ENCODE results near the gene CEMIP2. TPM values are rescaled to one million over a fixed set of nuclear protein-coding genes. Genes with fewer than 3 reads are reported as not detected.
A peak's percentile ranks its signal among the peaks of the same experiment; 100 is the strongest.
"Not testable (repeated sequence)": the region's sequence is repeated elsewhere in the genome, so short reads cannot be mapped to it uniquely, and the experiment has no call there.

CEMIP2 gene
- total RNA-seq, 4 donors from 2014 or later = 10.6 to 29.9 (median 14.7) TPM

- H3K27ac ChIP-seq = peak overlapping the region in 1 of 4 donors; percentile 22
- no peaks in the 10 kb centered on the region for H3K27me3 ChIP-seq
- H3K36me3 ChIP-seq = no peaks in the 10 kb centered on the region
- intact Hi-C loops (cut with DNase I; ENCODE audit: low total_unique reads) = no loop called here
- DNase-seq (peak; percentile 11 to 53), ATAC-seq (peak; percentile 67 to 83)
- no peaks in the 10 kb centered on the region for H3K9me3 ChIP-seq
- in situ Hi-C loops (cut with MboI; ENCODE audit: low sequenced_read_pairs in 4 of 4) = loop anchor here in 3 of 4 donors (25.0 kb wide), 2 partner anchors 450 to 525 kb away; no protein-coding TSS in a partner anchor
- H3K4me1 ChIP-seq = peaks cover 7 to 15% of the 10 kb centered on the region in 2 donors
- no peak for TF ChIP-seq POLR2A (IDR thresholded peaks at IDR 0.05)
- no peak for TF ChIP-seq CTCF (IDR thresholded peaks at IDR 0.05 in 4 of 5, conservative IDR thresholded peaks at IDR 0.05 in 1 of 5)
- H3K4me3 ChIP-seq = no peak overlapping the region
Observed at GRCh38 chr9:71812385-71812784, 44.1 kb upstream of the CEMIP2 start.

- ATAC-seq (no peak), DNase-seq (no peak)
- no peaks in the 10 kb centered on the region for H3K27me3 ChIP-seq
- intact Hi-C loops (cut with DNase I; ENCODE audit: low total_unique reads) = loop anchor here (5.0 kb wide), 2 partner anchors 104 to 174 kb away; partner anchors contain the start of genes ABHD17B and C9orf85
- TF ChIP-seq POLR2A (IDR thresholded peaks at IDR 0.05) = no peak
- no peak for TF ChIP-seq CTCF (IDR thresholded peaks at IDR 0.05 in 4 of 5, conservative IDR thresholded peaks at IDR 0.05 in 1 of 5)
- no peak overlapping the region for H3K4me3 ChIP-seq
- H3K4me1 ChIP-seq = peaks cover 10 to 20% of the 10 kb centered on the region in 2 donors
- no peaks in the 10 kb centered on the region for H3K36me3 ChIP-seq
- in situ Hi-C loops (cut with MboI; ENCODE audit: low sequenced_read_pairs in 4 of 4) = loop anchor here (5.0 to 25.0 kb wide), 6 partner anchors 214 to 521 kb away; no protein-coding TSS in a partner anchor
- H3K9me3 ChIP-seq = no peaks in the 10 kb centered on the region
- H3K27ac ChIP-seq = no peak overlapping the region
Observed at GRCh38 chr9:71808068-71808467, 39.8 kb upstream of the CEMIP2 start.

GRCh38 chr9:71806901-71807307 is 38.6 kb upstream of the CEMIP2 start:
- in situ Hi-C loops (cut with MboI; ENCODE audit: low sequenced_read_pairs in 4 of 4) = loop anchor here (5.0 to 25.0 kb wide), 6 partner anchors 215 to 520 kb away; no protein-coding TSS in a partner anchor
- Histone ChIP-seq H3K4me1 (peaks cover 7 to 20% of the 10 kb centered on the region in 2 donors), H3K27me3 (no peaks in the 10 kb centered on the region), H3K9me3 (no peaks in the 10 kb centered on the region), H3K36me3 (no peaks in the 10 kb centered on the region), H3K27ac (peak overlapping the region in 1 of 4 donors; percentile 34), H3K4me3 (no peak overlapping the region)
- no peak for TF ChIP-seq POLR2A (IDR thresholded peaks at IDR 0.05)
- peak; percentile 68 to 93 (median 87) for TF ChIP-seq CTCF (IDR thresholded peaks at IDR 0.05 in 4 of 5, conservative IDR thresholded peaks at IDR 0.05 in 1 of 5)
- ATAC-seq (peak; percentile 97 to 98), DNase-seq (peak; percentile 43 to 63)
- intact Hi-C loops (cut with DNase I; ENCODE audit: low total_unique reads) = loop anchor here (1.0 to 5.0 kb wide), 3 partner anchors 105 to 218 kb away; partner anchors contain the start of genes ABHD17B and C9orf85

GRCh38 chr9:71805096-71805495 is 36.8 kb upstream of the CEMIP2 start:
- not testable (repeated sequence) for H3K9me3 ChIP-seq, H3K27me3 ChIP-seq, ATAC-seq, DNase-seq, H3K36me3 ChIP-seq, H3K4me3 ChIP-seq
- H3K4me1 ChIP-seq = peaks cover 7 to 13% of the 10 kb centered on the region in 2 donors
- intact Hi-C loops (cut with DNase I; ENCODE audit: low total_unique reads) = loop anchor here (5.0 kb wide), 2 partner anchors 107 to 177 kb away; partner anchors contain the start of genes ABHD17B and C9orf85
- in situ Hi-C loops (cut with MboI; ENCODE audit: low sequenced_read_pairs in 4 of 4) = loop anchor here (5.0 to 25.0 kb wide), 6 partner anchors 217 to 518 kb away; no protein-coding TSS in a partner anchor
- H3K27ac ChIP-seq = peak overlapping the region in 1 of 4 donors; percentile 37

GRCh38 chr9:71801826-71802225 is 33.5 kb upstream of the CEMIP2 start:
- ATAC-seq (no peak), DNase-seq (no peak)
- intact Hi-C loops (cut with DNase I; ENCODE audit: low total_unique reads) = no loop called here
- H3K9me3 ChIP-seq = no peaks in the 10 kb centered on the region
- no peaks in the 10 kb centered on the region for H3K36me3 ChIP-seq
- peaks cover 0 to 8% of the 10 kb centered on the region in 2 donors for H3K4me1 ChIP-seq
- no peak overlapping the region for H3K4me3 ChIP-seq
- H3K27ac ChIP-seq = no peak overlapping the region
- in situ Hi-C loops (cut with MboI; ENCODE audit: low sequenced_read_pairs in 4 of 4) = loop anchor here in 3 of 4 donors (5.0 to 25.0 kb wide), 5 partner anchors 223 to 515 kb away; no protein-coding TSS in a partner anchor
- no peaks in the 10 kb centered on the region for H3K27me3 ChIP-seq
- TF ChIP-seq CTCF (IDR thresholded peaks at IDR 0.05 in 4 of 5, conservative IDR thresholded peaks at IDR 0.05 in 1 of 5) (no peak), POLR2A (IDR thresholded peaks at IDR 0.05) (no peak)
